ENCODE measurements around the gene ZNF93. TPM values are rescaled to one million over a fixed set of nuclear protein-coding genes. Genes with fewer than 3 reads are reported as not detected.
A peak's percentile ranks its signal among the peaks of the same experiment; 100 is the strongest.
"Not testable (repeated sequence)": the region's sequence is repeated elsewhere in the genome, so short reads cannot be mapped to it uniquely, and the experiment has no call there.

The ZNF93 gene
- total RNA-seq, 1 donor from 2014 or later: 3.7 TPM

DNA sequence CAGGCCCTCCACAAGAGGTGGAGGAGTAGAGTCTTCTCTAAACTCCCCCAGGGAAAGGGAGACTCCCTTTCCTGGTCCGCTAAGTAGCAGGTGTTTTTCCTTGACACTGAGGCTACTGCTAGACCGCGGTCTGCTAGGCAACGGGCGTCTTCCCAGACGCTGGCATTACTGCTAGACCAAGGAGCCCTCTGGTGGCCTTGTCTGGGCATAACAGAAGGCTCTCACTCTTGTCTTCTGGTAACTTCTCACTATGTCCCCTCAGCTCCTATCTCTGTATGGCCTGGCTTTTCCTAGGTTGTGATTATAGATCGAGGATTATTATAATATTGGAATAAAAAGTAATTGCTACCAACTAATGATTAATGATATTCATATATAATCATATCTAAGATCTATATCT is 29.7 kb downstream of the ZNF93 start:
- intact Hi-C loops (cut with DNase I); DNase-seq: not testable (repeated sequence)
- peaks cover 46% of the 10 kb centered on the region for H3K9me3 ChIP-seq

GRCh38 chr19:19933432-19934314 is 32.9 kb downstream of the ZNF93 start:
- intact Hi-C loops (cut with DNase I); ATAC-seq; H3K27me3 ChIP-seq (ENCODE audit: low read depth); DNase-seq; H3K4me3 ChIP-seq; H3K36me3 ChIP-seq; H3K4me1 ChIP-seq; H3K27ac ChIP-seq: not testable (repeated sequence)
- peaks cover 70% of the 10 kb centered on the region for H3K9me3 ChIP-seq

More for the DNA sequence above, 29.7 kb downstream of the ZNF93 start:
- H3K4me3 ChIP-seq; H3K27ac ChIP-seq; H3K4me1 ChIP-seq; H3K36me3 ChIP-seq; ATAC-seq; H3K27me3 ChIP-seq (ENCODE audit: low read depth): not testable (repeated sequence)
- TF ChIP-seq CTCF (IDR thresholded peaks at IDR 0.05): peak; percentile 61

DNA sequence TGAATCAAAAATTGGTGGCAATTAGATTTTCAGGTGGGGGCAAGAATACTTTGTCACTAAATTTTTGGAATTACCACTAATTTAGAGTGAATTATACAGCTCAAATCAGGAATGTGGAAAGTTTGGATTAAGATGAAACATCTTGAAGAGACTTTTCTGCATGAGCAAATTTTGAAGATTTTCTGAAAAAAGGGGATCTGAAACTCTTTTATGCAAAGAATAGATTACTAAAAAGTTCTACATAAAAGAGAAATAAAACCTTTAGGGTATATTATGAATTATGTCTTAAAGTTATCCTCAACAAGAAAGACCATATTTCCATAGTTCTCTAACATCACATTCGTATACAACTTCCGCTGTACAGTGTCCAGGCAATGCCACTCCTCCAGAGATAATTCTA is 36.7 kb downstream of the ZNF93 start:
- no peak for DNase-seq
- Histone ChIP-seq H3K27ac (no peak overlapping the region), H3K4me3 (no peak overlapping the region), H3K36me3 (no peaks in the 10 kb centered on the region), H3K4me1 (no peaks in the 10 kb centered on the region), H3K27me3 (ENCODE audit: low read depth) (no peaks in the 10 kb centered on the region), H3K9me3 (peaks cover 63% of the 10 kb centered on the region)
- no peak for TF ChIP-seq CTCF (IDR thresholded peaks at IDR 0.05)
- intact Hi-C loops (cut with DNase I): no loop called here
- no peak for ATAC-seq

DNA sequence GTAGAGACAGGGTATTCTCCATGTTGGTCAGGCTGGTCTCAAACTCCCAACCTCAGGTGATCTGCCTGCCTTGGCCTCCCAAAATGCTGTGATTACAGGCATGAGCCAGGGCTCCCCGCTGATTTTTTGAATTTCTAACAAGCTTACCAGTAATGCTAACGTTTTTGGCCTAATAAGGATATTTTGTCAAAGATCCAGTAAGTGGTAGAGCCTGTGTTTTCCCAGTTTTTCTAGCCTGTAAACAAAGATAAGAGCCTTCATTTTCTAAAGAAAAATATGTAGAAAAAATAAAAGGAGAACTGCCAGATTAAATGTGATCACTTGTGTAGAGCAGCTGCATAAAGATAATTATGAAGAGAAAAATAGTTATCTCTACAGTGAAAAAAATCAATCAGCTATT is 37.7 kb downstream of the ZNF93 start:
- Histone ChIP-seq H3K4me3 (no peak overlapping the region), H3K27ac (no peak overlapping the region), H3K27me3 (ENCODE audit: low read depth) (no peaks in the 10 kb centered on the region), H3K9me3 (peaks cover 52% of the 10 kb centered on the region), H3K36me3 (no peaks in the 10 kb centered on the region), H3K4me1 (no peaks in the 10 kb centered on the region)
- ATAC-seq: no peak
- no peak for TF ChIP-seq CTCF (IDR thresholded peaks at IDR 0.05)
- intact Hi-C loops (cut with DNase I): no loop called here
- DNase-seq: no peak

- H3K27ac ChIP-seq: no peak overlapping the region
- ATAC-seq (no peak), DNase-seq (no peak)
- H3K27me3 ChIP-seq (ENCODE audit: low read depth): no peaks in the 10 kb centered on the region
- intact Hi-C loops (cut with DNase I): no loop called here
- H3K36me3 ChIP-seq: no peaks in the 10 kb centered on the region
- TF ChIP-seq CTCF (IDR thresholded peaks at IDR 0.05): no peak
- H3K9me3 ChIP-seq: peaks cover 2% of the 10 kb centered on the region
- no peaks in the 10 kb centered on the region for H3K4me1 ChIP-seq
- no peak overlapping the region for H3K4me3 ChIP-seq
These were observed 43.3 kb downstream of the ZNF93 start for GRCh38 chr19:19943848-19944582.

DNA sequence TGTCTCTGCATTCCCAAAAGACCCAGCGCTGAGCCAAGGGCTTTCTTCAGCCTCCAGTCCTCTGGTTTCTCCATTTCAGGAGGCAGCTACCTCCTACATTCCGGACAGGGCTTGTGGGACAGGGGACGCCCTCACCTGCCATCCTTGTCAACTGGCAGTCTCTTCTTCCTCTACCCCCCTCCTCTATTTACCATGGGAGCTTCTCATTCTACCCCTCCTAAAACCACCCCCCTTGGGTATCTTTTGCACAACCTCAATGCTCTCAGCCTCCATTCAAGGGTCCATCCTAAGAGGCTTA is 43.8 kb downstream of the ZNF93 start:
- no peak for DNase-seq

More for the DNA sequence above, 43.8 kb downstream of the ZNF93 start:
- Histone ChIP-seq H3K27ac (no peak overlapping the region), H3K4me3 (no peak overlapping the region), H3K27me3 (ENCODE audit: low read depth) (no peaks in the 10 kb centered on the region), H3K9me3 (no peaks in the 10 kb centered on the region), H3K4me1 (no peaks in the 10 kb centered on the region), H3K36me3 (no peaks in the 10 kb centered on the region)
- intact Hi-C loops (cut with DNase I): no loop called here
- no peak for TF ChIP-seq CTCF (IDR thresholded peaks at IDR 0.05)
- no peak for ATAC-seq

Data from lower lobe of right lung (tissue), 2 donors.